C1 segment of cervical spinal cord (tissue), 14 donors: ENCODE measurements around the gene GFPT2.

Experiments used
- DNase-seq, 14 donors: peaks; one replicate each; lab custom pipeline; 2025; lab: John Stamatoyannopoulos, UW

The GFPT2 gene

GRCh38 chr5:180287404-180287803, 65.7 kb downstream of the GFPT2 start:
- no peak for DNase-seq

- DNase-seq = peak in 11 of 14 donors; percentile 12 to 63 (median 29)
Measured at GRCh38 chr5:180284149-180284548, 69.0 kb downstream of the GFPT2 start.

- no peak for DNase-seq
Measured at GRCh38 chr5:180283026-180283615, 70.0 kb downstream of the GFPT2 start.

- DNase-seq = no peak
Measured at GRCh38 chr5:180282281-180282680, 70.9 kb downstream of the GFPT2 start.

GRCh38 chr5:180281706-180282105, 71.4 kb downstream of the GFPT2 start:
- no peak for DNase-seq

GRCh38 chr5:180274695-180275094, 78.4 kb downstream of the GFPT2 start:
- DNase-seq = no peak

GRCh38 chr5:180271221-180271620, 81.9 kb downstream of the GFPT2 start:
- no peak for DNase-seq

- DNase-seq = no peak
Measured at GRCh38 chr5:180259260-180259611, 93.9 kb downstream of the GFPT2 start.

GRCh38 chr5:180253036-180253824, 99.9 kb downstream of the GFPT2 start:
- DNase-seq = no peak

- DNase-seq = no peak
Measured at GRCh38 chr5:180251887-180252286, 101.2 kb downstream of the GFPT2 start.

- peak in 4 of 14 donors; percentile 2 to 96 (median 37) for DNase-seq
Measured at GRCh38 chr5:180251141-180251540, 102.0 kb downstream of the GFPT2 start.
